ENCODE measurements around the gene CD274.

CD274 gene

DNA sequence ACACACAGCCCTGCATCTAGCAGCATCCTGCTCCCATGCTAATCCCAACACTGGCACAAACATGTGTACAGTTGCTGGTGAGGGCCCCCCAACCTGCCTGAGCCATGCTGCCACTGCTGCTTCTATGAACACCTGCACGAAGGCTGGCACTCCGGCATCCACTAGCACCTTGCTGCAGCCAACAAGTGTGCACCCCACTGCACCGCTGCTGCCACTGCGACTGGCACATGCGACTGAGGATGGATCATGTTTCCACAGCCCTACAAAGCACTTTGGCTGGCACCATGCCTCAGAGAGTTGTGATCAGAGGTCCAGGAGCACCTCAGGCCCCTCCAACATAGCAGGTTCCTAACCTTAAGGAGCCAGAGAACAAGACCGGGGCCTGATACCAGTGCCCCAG is 52.2 kb downstream of the CD274 start:
- DNase-seq: no peak

DNA sequence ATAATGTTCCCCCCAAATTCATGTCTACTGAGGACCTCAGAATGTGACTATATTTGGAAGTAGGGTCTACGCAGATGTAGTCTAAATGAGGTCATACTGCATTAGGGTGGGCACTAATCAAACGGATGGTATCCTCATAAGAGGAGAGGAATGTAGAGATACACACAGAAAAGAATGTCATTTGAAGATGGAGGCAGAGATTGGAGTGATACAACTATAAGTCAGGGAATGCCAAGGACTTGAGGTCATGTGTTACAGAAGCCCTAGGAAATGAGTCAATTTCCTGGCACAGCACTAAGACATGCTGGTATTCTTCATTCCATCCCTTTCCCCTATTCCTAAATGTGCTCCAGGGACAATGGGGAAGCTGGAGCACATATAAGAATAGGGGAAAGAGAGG is 59.2 kb downstream of the CD274 start:
- no peak for DNase-seq

DNA sequence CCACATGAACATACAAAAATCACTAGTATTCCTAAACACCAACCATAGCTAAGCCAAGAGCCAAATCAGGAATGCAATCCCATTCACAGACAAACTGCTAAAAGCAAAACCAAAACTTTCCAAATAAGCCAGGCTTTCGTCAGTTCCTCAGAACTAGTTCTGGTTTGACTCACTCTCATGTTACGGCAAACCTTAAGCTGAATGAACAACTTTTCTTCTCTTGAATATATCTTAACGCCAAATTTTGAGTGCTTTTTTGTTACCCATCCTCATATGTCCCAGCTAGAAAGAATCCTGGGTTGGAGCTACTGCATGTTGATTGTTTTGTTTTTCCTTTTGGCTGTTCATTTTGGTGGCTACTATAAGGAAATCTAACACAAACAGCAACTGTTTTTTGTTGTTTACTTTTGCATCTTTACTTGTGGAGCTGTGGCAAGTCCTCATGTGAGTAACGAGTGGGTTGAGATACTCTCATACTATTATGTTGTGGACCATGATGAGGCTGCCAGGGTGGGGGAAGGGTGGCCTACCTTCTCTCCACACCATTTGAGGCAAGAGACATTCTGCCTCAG is 60.1 kb downstream of the CD274 start, which contains the start of gene PDCD1LG2:
PDCD1LG2 (plus strand) TSS at position 172 of the 572 bp plus-strand sequence. CDS start 12,016 bp downstream, outside the sequence.
- peak; percentile 34 for DNase-seq

DNA sequence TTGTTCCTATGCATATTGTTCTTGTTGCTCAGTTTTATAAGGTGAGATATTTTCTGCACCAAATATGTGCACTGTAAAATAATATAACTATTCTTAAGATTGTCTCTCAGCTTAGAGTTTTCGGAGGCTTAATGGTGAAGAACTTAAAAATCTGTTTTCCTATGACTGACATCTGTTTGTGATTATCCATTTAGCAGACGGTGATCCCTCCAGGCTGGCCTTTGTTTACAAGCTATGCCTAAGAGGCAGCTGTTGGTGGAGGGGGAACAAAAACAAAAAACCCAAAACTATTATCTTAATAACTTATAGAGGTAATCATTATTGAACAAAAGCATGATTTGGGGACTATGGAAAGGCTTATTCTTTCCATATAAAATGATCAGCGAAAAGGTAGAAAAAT is 60.6 kb downstream of the CD274 start:
- DNase-seq: no peak

DNA sequence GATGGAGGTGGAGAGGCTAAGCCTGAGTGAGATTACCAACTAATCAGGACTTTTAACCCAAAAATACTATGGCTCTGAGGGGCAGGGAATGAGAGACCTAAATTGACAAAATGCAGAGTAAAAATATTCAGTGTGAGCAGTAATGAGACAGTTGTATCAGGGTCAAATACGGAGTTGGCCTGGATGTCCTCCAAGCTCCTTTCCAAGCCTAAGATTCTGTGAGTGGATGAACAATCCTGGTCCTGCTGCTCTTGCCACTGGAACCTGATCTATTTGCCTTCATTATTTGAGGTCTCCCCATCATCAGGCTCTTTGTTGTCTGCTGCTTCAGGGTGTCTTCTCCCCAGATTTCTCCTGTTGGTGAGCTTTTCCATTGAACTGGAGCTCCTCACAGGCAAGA is 61.1 kb downstream of the CD274 start:
- no peak for DNase-seq

DNA sequence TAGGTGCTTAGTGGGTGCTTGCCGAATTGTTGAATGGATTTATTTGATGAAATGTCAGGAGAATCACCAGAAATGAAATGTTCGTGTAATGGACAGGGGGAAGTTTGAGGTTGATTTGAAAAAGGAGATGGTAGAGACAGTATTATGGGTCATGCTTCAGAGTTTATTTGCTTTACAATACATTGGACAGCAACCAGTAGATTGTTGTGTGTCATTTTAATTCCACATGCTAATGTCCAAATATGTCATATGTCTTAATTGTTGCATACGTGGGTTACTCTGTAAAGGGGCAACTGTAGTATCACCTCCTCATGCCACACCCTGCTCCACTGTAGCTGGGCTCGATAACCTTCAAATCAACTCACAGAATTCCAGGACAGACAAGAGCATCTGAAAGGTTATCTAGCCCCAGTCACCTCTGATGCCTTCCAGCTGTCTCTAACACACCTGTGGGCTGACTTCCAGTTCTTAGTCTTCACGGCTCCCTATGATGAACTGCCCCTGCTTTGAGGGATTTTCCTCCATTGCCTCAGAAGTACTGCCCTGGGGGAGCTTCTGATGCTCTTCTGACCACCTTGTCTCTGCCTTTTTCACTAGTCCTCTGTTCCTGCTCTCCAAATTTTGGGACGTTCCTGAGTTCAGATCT is 61.7 kb downstream of the CD274 start:
- DNase-seq: no peak

DNA sequence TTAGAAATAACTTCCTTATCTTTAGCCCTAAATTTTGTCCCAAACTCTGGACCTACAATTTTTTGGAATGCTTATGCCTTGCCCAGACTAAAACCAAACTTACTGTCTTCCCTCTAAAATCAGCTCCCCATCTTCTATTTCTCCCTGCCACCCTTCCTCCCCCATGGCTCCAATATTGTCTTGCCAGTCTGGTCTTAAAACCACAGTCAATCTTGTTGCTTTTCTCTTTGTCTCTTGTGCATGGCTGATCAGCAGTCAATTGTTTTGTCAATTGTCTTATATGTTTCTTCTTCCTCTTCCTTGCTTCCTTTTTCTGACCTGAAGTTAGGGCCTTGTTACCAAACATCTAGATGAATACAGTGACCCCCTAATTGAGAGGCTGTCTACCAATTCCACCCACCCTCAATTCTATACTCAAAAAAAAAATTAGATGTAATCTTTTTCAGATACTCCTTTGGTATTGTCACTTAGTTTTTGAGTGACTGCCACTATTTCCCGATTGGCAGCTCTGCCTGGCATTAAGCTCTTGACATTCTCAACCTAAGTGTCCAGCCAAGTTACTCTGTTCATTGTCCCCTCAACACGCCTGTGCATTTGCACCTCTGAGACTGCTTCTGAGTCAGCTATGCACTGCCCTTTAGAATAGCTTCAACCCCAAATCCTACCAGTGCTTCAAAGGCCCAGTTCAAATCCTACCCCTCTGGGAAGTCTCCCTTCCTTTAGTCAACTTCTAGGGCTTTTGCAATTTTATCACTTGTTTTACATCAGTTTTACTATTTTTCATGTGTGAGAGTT is 62.5 kb downstream of the CD274 start:
- no peak for DNase-seq

DNA sequence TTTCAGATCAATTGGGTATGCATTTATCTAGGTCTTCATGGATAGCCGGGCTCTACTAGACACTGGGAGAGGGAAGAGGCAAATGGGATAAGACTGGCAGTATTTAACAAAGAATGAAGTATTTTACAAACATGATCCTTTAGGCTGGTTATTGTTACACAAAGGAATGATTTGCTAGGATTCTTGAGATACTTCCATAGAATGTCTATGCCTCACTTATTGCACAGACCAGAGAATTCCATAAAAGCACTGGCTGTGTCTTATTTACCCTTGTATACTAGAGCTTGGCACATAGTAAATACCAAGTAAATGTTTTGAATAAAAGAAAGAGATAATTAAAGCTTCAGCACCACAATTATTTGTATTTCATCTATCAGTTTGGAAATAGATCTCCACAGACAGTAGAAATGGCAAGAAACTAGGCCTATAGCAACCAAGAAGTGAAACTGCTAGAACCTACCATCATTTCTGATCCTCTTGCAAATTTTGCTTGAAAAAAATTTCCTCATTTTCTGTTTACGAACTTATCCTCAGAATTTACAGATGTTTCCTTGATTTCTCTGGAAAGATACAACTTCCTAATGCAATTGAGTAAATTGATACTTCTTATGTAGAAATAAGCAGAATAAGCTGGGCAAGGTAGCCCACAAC is 63.7 kb downstream of the CD274 start:
- no peak for DNase-seq

DNA sequence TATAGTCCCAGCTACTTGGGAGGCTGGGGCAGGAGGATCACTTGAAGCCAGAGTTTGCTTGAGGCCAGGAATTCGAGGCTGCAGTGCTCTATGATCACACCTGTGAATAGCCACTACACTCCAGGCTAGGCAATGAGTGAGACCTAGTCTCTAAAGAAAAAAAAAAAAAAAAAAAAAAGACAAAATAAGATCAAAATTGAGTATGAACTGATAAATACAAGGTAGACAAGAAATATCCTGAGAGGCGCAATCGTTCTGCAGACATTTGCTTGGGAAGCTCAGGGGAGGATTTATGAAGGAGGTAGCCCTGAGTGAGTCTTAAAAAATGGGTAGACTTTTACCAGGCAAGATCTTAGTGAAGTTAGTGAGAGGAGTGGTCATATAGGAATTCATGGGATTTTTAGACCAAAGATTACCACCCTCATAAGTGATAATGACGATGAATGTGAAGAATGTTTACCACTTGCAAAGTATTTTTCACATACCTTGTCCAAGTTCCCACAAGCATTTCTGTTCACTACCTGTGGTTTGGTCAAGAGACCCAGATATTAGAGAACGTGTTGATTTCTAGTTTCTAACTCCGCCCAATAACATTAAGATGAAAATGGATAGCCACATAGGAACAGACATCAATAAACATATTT is 64.4 kb downstream of the CD274 start:
- DNase-seq: no peak

DNA sequence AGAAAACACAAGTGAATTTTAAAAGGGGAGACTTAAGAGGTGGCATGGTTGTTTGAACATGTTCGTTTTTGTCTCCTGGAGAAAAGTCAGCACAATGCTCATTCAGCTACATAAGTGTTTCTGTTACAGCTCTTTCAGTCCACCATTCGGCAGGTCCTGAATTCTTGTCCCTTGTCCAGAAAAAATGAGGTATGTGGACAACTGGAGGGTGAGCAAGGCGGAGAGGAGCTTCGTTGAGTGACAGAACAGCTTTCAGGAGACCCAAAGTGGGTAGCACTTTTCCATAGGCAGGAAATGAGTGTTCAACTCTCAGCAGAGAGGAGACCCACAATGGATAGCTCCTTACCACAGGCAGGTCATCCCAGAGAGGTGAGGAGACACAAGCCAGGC is 64.9 kb downstream of the CD274 start:
- no peak for DNase-seq

DNA sequence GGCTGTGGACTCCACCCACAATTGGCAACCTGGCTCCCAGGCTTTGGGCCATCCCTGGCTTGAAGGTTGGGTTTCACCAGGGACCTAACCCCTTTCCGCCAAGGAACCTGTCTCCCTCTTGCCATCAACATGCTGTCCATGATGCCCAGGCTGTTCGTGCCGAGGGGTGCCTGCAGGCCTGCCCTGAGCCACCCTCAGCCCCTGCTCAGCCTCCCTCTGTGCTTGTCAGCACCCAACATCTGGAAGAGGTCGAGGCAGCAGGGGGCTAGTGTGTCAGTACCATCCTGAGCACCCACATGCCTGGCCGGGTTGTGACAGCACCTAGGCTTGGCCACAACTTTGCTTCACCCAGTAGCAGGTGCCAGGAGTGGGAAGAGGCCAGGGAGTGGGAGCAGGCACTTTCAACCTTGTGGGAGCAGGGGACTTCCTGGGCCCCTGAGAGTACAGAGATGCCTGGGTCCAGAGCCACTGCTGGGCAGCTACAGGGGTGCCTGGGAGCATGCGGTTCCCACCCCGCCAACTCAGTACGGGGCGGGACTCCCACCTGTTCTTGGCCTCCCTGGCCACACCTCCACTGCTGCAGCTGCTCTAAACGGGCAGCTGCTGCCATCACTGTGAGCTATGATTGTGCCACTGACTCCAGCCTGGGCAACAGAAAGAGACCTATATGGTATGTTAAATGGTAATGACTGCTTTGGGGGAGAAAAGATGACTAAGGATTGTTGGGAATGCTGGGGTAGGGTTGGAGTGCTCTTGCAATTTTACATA is 66.3 kb downstream of the CD274 start:
- DNase-seq: no peak

DNA sequence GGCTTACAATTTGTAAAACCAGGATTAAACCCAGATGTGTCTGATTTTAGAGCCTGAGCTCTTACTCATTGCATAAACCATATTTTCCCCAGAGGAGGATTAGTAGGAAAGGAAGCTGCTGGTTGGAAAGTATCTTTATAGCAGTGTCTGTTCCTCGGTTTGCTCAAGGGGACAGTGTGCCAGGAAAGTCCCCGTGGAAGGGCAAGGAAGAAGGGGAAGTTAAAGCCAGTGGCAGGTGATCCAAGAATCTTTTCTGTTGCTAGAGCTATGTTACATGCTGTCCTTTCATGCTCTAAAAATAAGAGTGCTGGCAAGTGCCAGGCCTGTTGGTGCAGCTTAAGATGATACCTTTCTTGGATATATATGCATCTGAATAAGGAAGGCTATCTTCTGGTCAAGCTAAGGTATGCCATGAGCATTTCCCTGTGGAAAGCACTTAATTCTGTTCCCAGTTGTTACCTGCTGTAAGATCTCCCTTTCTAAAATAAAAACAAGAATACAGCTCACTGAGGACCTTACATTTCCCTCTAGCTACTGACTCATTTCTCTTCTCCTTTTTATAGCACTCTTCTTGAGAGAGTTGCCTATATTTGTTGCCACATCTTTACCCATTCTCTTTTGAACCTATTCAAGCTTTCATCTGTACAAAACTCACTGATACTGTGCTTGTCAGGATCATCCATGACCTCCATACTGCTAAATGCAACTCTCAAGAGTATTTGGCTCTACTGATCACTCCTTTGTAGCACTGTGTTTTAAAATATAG is 68.0 kb downstream of the CD274 start:
- no peak for DNase-seq

DNA sequence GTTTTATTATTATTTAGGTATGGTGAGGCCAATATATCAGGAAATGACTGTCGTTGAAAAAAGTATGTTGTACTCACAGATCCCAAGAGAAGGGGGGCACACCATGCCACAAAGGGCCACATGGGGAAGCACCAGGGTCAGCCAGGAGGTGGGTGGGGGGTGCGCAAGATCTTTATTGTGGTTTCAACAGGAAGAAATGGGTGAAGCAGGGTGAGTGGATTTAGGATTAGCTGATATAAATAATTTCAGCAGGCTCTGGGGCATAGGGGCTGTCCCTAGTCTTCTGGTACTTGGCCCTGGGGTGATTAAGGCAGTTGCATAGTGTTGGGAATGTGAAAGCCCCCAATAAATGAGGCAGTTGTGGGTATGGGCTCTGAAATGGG is 68.6 kb downstream of the CD274 start:
- DNase-seq: no peak

Data from CD4-positive, alpha-beta T cell treated with Interleukin-10 for 1 hour (primary cell).